GM12878 (cell line): ENCODE data around the gene OTOF. TPM values are rescaled to one million over a fixed set of nuclear protein-coding genes. Genes with fewer than 3 reads are reported as not detected.

ENCODE experiments used
- ATAC-seq: fragments of 200-7000 bp; cut with Tn5 transposase; 3 replicates; pipeline ENCODE4 v1.9.1; 2020; ENCODE audit warnings: mild to moderate bottlenecking, moderate library complexity
- BruUV-seq: library from RNA; stranded (reverse); fragments of 400-500 nt; replicated peaks from 2 replicates; lab custom pipeline; 2021; lab: Mats Ljungman, UMichigan
- CTCF ChIA-PET: fragments of 300-600 bp; sonication (Branson Sonifier 250); formaldehyde crosslinking; extraction: SDS; loops from one replicate; lab custom pipeline; 2021; ENCODE audit warnings: inconsistent platforms; lab: Yijun Ruan, JAX
- POLR2A ChIA-PET: fragments of 350-600 bp; formaldehyde crosslinking; extraction: SDS; loops from one replicate; lab custom pipeline; 2021; ENCODE audit warnings: inconsistent platforms; lab: Charles Lee
- RAD21 ChIA-PET: fragments of 300-600 bp; sonication (Branson Sonifier 250); formaldehyde crosslinking; loops from one replicate; lab custom pipeline; 2023; ENCODE audit warnings: antibody characterized with exemption; ENCODE audit not compliant: unreplicated experiment; lab: Charles Lee
- SMC1A ChIA-PET: fragments of 300-600 bp; sonication (Branson Sonifier 250); formaldehyde crosslinking; loops from one replicate; lab custom pipeline; 2023; ENCODE audit not compliant: unreplicated experiment, uncharacterized antibody; lab: Charles Lee
- DNase-seq: peaks from one replicate; pipeline ENCODE4 v3.0.0-alpha.2; 2011; ENCODE audit warnings: low read depth, low spot score
- FAIRE-seq: peaks from 3 replicates; lab custom pipeline; 2011; peaks lifted over from hg19 to GRCh38; lab: Jason Lieb, UNC
- H2AFZ ChIP-seq: 2 replicates; pipeline ENCODE4 v1.6.0; 2011; ENCODE audit warnings: low read depth, low read length, control low read depth; ENCODE audit not compliant: control insufficient read depth
- H3K27ac ChIP-seq: 2 replicates; pipeline ENCODE4 v1.5.1; 2011; ENCODE audit warnings: control low read depth; ENCODE audit not compliant: control insufficient read depth, insufficient read depth
- H3K27me3 ChIP-seq, 2 experiments: replicated peaks in 1 of 2; 2 replicates each; pipeline versions ENCODE4 v1.6.0 to v1.6.1; 2011; ENCODE audit warnings: low read length in 1 of 2; ENCODE audit not compliant: control insufficient read depth in 2 of 2, insufficient read depth in 2 of 2
- H3K36me3 ChIP-seq, 2 experiments: 2 replicates each; pipeline ENCODE4 v1.5.1; 2011; ENCODE audit warnings: low read length in 1 of 2; ENCODE audit not compliant: control insufficient read depth in 2 of 2, insufficient read depth in 2 of 2
- H3K4me1 ChIP-seq: 2 replicates; pipeline ENCODE4 v1.6.1; 2011; ENCODE audit warnings: mild to moderate bottlenecking, low read length, moderate library complexity, mixed read lengths; ENCODE audit not compliant: control insufficient read depth, insufficient read depth
- H3K4me2 ChIP-seq: 2 replicates; pipeline ENCODE4 v1.6.0; 2011; ENCODE audit warnings: control low read depth; ENCODE audit not compliant: control insufficient read depth, insufficient read depth
- H3K4me3 ChIP-seq: fragments of 200-600 bp; sonication (generic); 2 replicates; pipeline ENCODE4 v1.5.1; 2016
- H3K79me2 ChIP-seq: 2 replicates; pipeline ENCODE4 v1.6.0; 2011; ENCODE audit warnings: low read length; ENCODE audit not compliant: control insufficient read depth, insufficient read depth
- H3K9ac ChIP-seq: 2 replicates; pipeline ENCODE4 v1.8.0; 2011; ENCODE audit warnings: low read length, control low read depth, mixed read lengths; ENCODE audit not compliant: control insufficient read depth, insufficient read depth
- H3K9me3 ChIP-seq: replicated peaks from 3 replicates; pipeline ENCODE4 v1.5.1; 2011; ENCODE audit warnings: mild to moderate bottlenecking, low read length; ENCODE audit not compliant: control insufficient read depth, insufficient read depth
- H4K20me1 ChIP-seq: 2 replicates; pipeline ENCODE4 v1.6.0; 2011; ENCODE audit not compliant: control insufficient read depth, insufficient read depth
- CHD1 ChIP-seq: IDR thresholded peaks from 2 replicates; pipeline ENCODE4 v1.6.1; 2012; ENCODE audit warnings: low read depth, low read length, improper control_type of control experiment
- FOXK2 ChIP-seq: fragments of 450-650 bp; IDR thresholded peaks from 2 replicates; pipeline ENCODE4 v1.6.1; 2017; ENCODE audit warnings: mild to moderate bottlenecking, moderate library complexity
- FOXM1 ChIP-seq: IDR thresholded peaks from 2 replicates; pipeline ENCODE4 v1.6.1; 2012; ENCODE audit warnings: low read depth, mild to moderate bottlenecking, inconsistent platforms, low read length, moderate library complexity
- HDAC2 ChIP-seq: fragments of 200-600 bp; sonication (generic); IDR thresholded peaks from 2 replicates; pipeline ENCODE4 v1.6.1; 2017
- NRF1 ChIP-seq: conservative IDR thresholded peaks from 2 replicates; pipeline ENCODE4 v1.6.1; 2011; ENCODE audit warnings: mild to moderate bottlenecking, low read depth, low read length, improper control_type of control experiment
- PAX8 ChIP-seq: fragments of 450-650 bp; IDR thresholded peaks from 2 replicates; pipeline ENCODE4 v1.6.1; 2017; ENCODE audit warnings: mild to moderate bottlenecking, moderate library complexity
- RAD21 ChIP-seq: IDR thresholded peaks from 2 replicates; pipeline ENCODE4 v1.6.1; 2011; ENCODE audit warnings: mild to moderate bottlenecking, low read depth, low read length, moderate library complexity; ENCODE audit not compliant: insufficient read depth
- SMAD5 ChIP-seq: IDR thresholded peaks from 2 replicates; pipeline ENCODE4 v1.6.1; 2016; ENCODE audit warnings: antibody characterized with exemption, low read depth
- SREBF2 ChIP-seq: IDR thresholded peaks from 2 replicates; pipeline ENCODE4 v1.6.1; 2012; ENCODE audit warnings: mild to moderate bottlenecking, low read length
- SUPT20H ChIP-seq: IDR thresholded peaks from 2 replicates; pipeline ENCODE4 v1.6.1; 2011; ENCODE audit warnings: low read depth, mild to moderate bottlenecking, low read length, moderate library complexity, borderline replicate concordance; ENCODE audit not compliant: control insufficient read depth
- TCF12 ChIP-seq: IDR thresholded peaks from 2 replicates; pipeline ENCODE4 v1.6.1; 2011; ENCODE audit warnings: low read depth, mild to moderate bottlenecking, low read length
- ZSCAN29 ChIP-seq: fragments of 450-650 bp; IDR thresholded peaks from 2 replicates; pipeline ENCODE4 v1.6.1; 2017; ENCODE audit warnings: mild to moderate bottlenecking, moderate library complexity
- WGBS: methylation state at CpG from one replicate; pipeline ENCODE4 v1.1.6; 2016; ENCODE audit warnings: low lambda C conversion rate; ENCODE audit not compliant: insufficient replicate concordance, insufficient coverage; ENCODE audit errors: missing lambda C conversion rate; 5-methylcytosine and 5-hydroxymethylcytosine counted together
- in situ Hi-C: fragments of 300-500 bp; cut with MboI; formaldehyde crosslinking; loops from 9 replicates; pipeline ENCODE4 v1.14.3; 2018; ENCODE audit warnings: mixed read lengths
- intact Hi-C: fragments of 100-400 bp; cut with micrococcal nuclease; formaldehyde crosslinking; loops from one replicate; pipeline ENCODE4 v1.14.2; 2022; ENCODE audit not compliant: unreplicated experiment
- polyA plus RNA-seq, 11 experiments: library from polyadenylated mRNA; depleted of rRNA in 4 of 11; unstranded in 6 of 11; stranded (reverse) in 5 of 11; fragments of >200 nt; fragmentation: Nextera tagmentation in 4 of 11; fragmentation: Illumina TruSeq in 1 of 11; extraction: Ambion mirVana in 4 of 11; extraction: Trizol in 1 of 11; gene quantifications; 1 replicate in 1 of 11; 2 replicates in 10 of 11; pipeline versions ENCODE4 v1.2.1 to v1.2.3, GENCODE V29; 2011 to 2016; ENCODE audit warnings: inconsistent platforms in 2 of 11, missing spikeins in 2 of 11, low read depth in 1 of 11
- total RNA-seq, 4 experiments: library from RNA; depleted of rRNA in 3 of 4; stranded (reverse); fragments of >200 nt in 3 of 4; fragmentation: Illumina TruSeq in 1 of 4; extraction: Trizol in 1 of 4; gene quantifications; 2 replicates each; pipeline versions ENCODE4 v1.2.1 to v1.2.3, GENCODE V29; 2013 to 2021
- TF ChIP-seq, protein P1 (sequence below): IDR thresholded peaks from 2 replicates; pipeline ENCODE4 v1.6.1; 2011; ENCODE audit warnings: low read depth, mild to moderate bottlenecking, low read length, moderate library complexity, borderline replicate concordance; ENCODE audit errors: extremely low read depth

Gene OTOF
- total and polyA plus RNA-seq, 10 of the 15 experiments (the other 5 are each of a cell fraction or from before 2014, with no cell fraction given) = under 0.01 to 0.31 (median 0.07) TPM; not detected in 6

- Histone ChIP-seq H3K4me2 (no peak overlapping the region), H3K9ac (no peak overlapping the region), H3K9me3 (no peaks in the 10 kb centered on the region), H3K36me3 (no peaks in the 10 kb centered on the region), H3K4me1 (no peaks in the 10 kb centered on the region), H3K27me3 (no peaks in the 10 kb centered on the region), H2AFZ (no peak overlapping the region), H3K27ac (no peak overlapping the region), H3K79me2 (no peaks in the 10 kb centered on the region), H4K20me1 (no peaks in the 10 kb centered on the region), H3K4me3 (no peak overlapping the region)
- POLR2A ChIA-PET = no interaction called here
- in situ Hi-C loops = no loop called here
- 27% methylated on average over 9 of the region's 9 CpGs for WGBS
- CTCF ChIA-PET = no interaction called here
- DNase-seq (no peak), ATAC-seq (no peak), FAIRE-seq (no peak)
- RAD21 ChIA-PET = no interaction called here
- no TSS peak for BruUV-seq
- TF ChIP-seq NRF1 (no peak), CHD1 (no peak), TCF12 (no peak), SMAD5 (no peak), ZSCAN29 (no peak), SREBF2 (no peak), PAX8 (no peak), RAD21 (no peak), SUPT20H (no peak), HDAC2 (no peak), FOXM1 (no peak), FOXK2 (no peak)
- TF ChIP-seq, protein P1, sequence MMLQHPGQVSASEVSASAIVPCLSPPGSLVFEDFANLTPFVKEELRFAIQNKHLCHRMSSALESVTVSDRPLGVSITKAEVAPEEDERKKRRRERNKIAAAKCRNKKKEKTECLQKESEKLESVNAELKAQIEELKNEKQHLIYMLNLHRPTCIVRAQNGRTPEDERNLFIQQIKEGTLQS = no peak
- SMC1A ChIA-PET = no interaction called here
- intact Hi-C loops = no loop called here
Observed at GRCh38 chr2:26422947-26423629, 54.8 kb downstream of the OTOF start.
